HL-60 (cell line): ENCODE measurements around the gene MRGPRX3.

ENCODE experiments used
- CTCF ChIP-seq: IDR thresholded peaks from one replicate; pipeline ENCODE4 v1.5.1; 2011; ENCODE audit warnings: low read length, control low read depth, inconsistent platforms; ENCODE audit not compliant: insufficient read depth
- POLR2AphosphoS5 ChIP-seq: IDR thresholded peaks from 2 replicates; pipeline ENCODE4 v1.6.1; 2012; ENCODE audit warnings: low read depth

DNA sequence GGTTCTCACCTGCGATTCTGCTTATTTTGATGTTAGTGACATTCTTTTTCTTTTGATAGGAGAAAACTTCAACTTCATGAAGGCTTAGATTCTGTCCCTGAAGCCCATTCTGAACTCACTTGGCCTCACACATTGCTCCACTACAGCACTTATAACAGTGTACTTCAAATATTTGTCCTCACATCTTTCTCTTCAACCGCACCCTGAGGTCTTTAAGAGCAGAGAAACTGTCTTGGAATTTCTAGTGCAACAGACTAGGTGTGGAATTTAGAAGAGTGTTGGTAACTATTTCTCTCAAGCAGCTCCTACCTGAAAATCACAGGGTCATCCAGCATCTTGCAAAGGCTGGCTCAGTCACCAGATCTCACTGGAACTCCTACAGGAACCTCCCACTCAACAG is 7.8 kb downstream of the MRGPRX3 start:
- TF ChIP-seq CTCF (no peak), POLR2AphosphoS5 (no peak)
